MCF 10A (cell line): Measurements from ENCODE around the gene PEX3. TPM values are rescaled to one million over a fixed set of nuclear protein-coding genes. Genes with fewer than 3 reads are reported as not detected.

Source experiments
- BruUV-seq: library from RNA; stranded (reverse); fragments of 400-500 nt; replicated peaks from 2 replicates; lab custom pipeline; 2021; lab: Mats Ljungman, UMichigan
- CTCF ChIA-PET: fragments of 300-600 bp; sonication (Branson Sonifier 250); formaldehyde crosslinking; extraction: SDS; loops from one replicate; lab custom pipeline; 2021; ENCODE audit warnings: antibody characterized with exemption, inconsistent platforms; lab: Yijun Ruan, JAX
- POLR2A ChIA-PET: fragments of 300-600, 350-650 bp; sonication (Branson Sonifier 250); formaldehyde crosslinking; extraction: SDS; loops from one replicate; lab custom pipeline; 2020; ENCODE audit warnings: antibody characterized with exemption, inconsistent platforms; lab: Yijun Ruan, JAX
- DNase-seq: peaks from one replicate; pipeline ENCODE4 v3.0.0-alpha.2; 2018; ENCODE audit not compliant: unreplicated experiment
- H3K27ac Mint-ChIP-seq: one replicate; pipeline ENCODE4 v1.8.0; 2022; ENCODE audit warnings: mild to moderate bottlenecking, low read depth, mixed read lengths; ENCODE audit not compliant: unreplicated experiment
- H3K27me3 Mint-ChIP-seq: one replicate; pipeline ENCODE4 v1.8.0; 2022; ENCODE audit warnings: mixed read lengths; ENCODE audit not compliant: insufficient read depth, unreplicated experiment
- H3K36me3 Mint-ChIP-seq: one replicate; pipeline ENCODE4 v1.8.0; 2022; ENCODE audit warnings: mild to moderate bottlenecking, moderate library complexity, mixed read lengths; ENCODE audit not compliant: insufficient read depth, unreplicated experiment
- H3K4me1 Mint-ChIP-seq: one replicate; pipeline ENCODE4 v1.8.0; 2022; ENCODE audit warnings: mixed read lengths; ENCODE audit not compliant: insufficient read depth, unreplicated experiment
- H3K4me3 Mint-ChIP-seq: one replicate; pipeline ENCODE4 v1.8.0; 2022; ENCODE audit warnings: mild to moderate bottlenecking, moderate library complexity, mixed read lengths; ENCODE audit not compliant: unreplicated experiment
- H3K9me3 Mint-ChIP-seq: one replicate; pipeline ENCODE4 v1.8.0; 2022; ENCODE audit warnings: mixed read lengths; ENCODE audit not compliant: unreplicated experiment
- CTCF ChIP-seq: fragments of 200-600 bp; IDR thresholded peaks from one replicate; pipeline ENCODE4 v1.8.0; 2022; ENCODE audit warnings: antibody characterized with exemption, mild to moderate bottlenecking; ENCODE audit not compliant: unreplicated experiment
- intact Hi-C: fragments of 100-400 bp; cut with micrococcal nuclease; formaldehyde crosslinking; loops from 2 replicates; pipeline ENCODE4 v1.14.1; 2022
- total RNA-seq: library from RNA; stranded (reverse); gene quantifications from 2 replicates; pipeline ENCODE4 v1.2.3, GENCODE V29; 2022

The PEX3 gene
- total RNA-seq, 1 experiment from 2014 or later = 24.3 TPM

GRCh38 chr6:143431226-143431625 is 19.4 kb upstream of the PEX3 start:
- Mint-ChIP-seq H3K9me3 (no peaks in the 10 kb centered on the region), H3K27ac (no peak overlapping the region), H3K4me3 (no peak overlapping the region), H3K4me1 (peaks cover 10% of the 10 kb centered on the region), H3K36me3 (peaks cover 31% of the 10 kb centered on the region), H3K27me3 (no peaks in the 10 kb centered on the region)
- intact Hi-C loops = no loop called here
- no TSS peak for BruUV-seq
- POLR2A ChIA-PET = interaction anchor here (0.6 to 0.8 kb wide), 2 partner anchors 545 to 737 kb away, joined by 3 to 4 read pairs; no protein-coding TSS in a partner anchor
- CTCF ChIA-PET = interaction anchor here (0.7 to 0.8 kb wide), 2 partner anchors 694 to 739 kb away, joined by 3 to 5 read pairs; no protein-coding TSS in a partner anchor
- TF ChIP-seq CTCF = no peak
- no peak for DNase-seq

GRCh38 chr6:143432588-143432987 is 18.0 kb upstream of the PEX3 start:
- H3K4me3 Mint-ChIP-seq = no peak overlapping the region
- ChIA-PET CTCF (interaction anchor here (0.6 to 1.0 kb wide), 2 partner anchors 95 to 227 kb away, joined by 3 to 7 read pairs; no protein-coding TSS in a partner anchor), POLR2A (interaction anchor here (0.9 to 2.6 kb wide), 2 partner anchors 18 to 35 kb away, joined by 3 to 8 read pairs; partner anchors contain the start of genes ADAT2 and PEX3)
- TF ChIP-seq CTCF = no peak
- H3K4me1 Mint-ChIP-seq = no peaks in the 10 kb centered on the region
- no peak overlapping the region for H3K27ac Mint-ChIP-seq
- DNase-seq = no peak
- intact Hi-C loops = no loop called here
- BruUV-seq = no TSS peak
- H3K9me3 Mint-ChIP-seq = no peaks in the 10 kb centered on the region
- H3K36me3 Mint-ChIP-seq = peaks cover 30% of the 10 kb centered on the region
- no peaks in the 10 kb centered on the region for H3K27me3 Mint-ChIP-seq

- Mint-ChIP-seq H3K4me3 (no peak overlapping the region), H3K36me3 (peaks cover 56% of the 10 kb centered on the region), H3K27ac (no peak overlapping the region), H3K4me1 (peaks cover 9% of the 10 kb centered on the region), H3K27me3 (no peaks in the 10 kb centered on the region), H3K9me3 (peaks cover 8% of the 10 kb centered on the region)
- no TSS peak for BruUV-seq
- intact Hi-C loops = no loop called here
- ChIA-PET POLR2A (interaction anchor here (2.1 kb wide), 1 partner anchor 10 kb away, joined by 14 read pairs; the partner anchor contains the start of genes ADAT2 and PEX3), CTCF (no interaction called here)
- no peak for DNase-seq
- no peak for TF ChIP-seq CTCF
Observed at GRCh38 chr6:143441010-143441409, 9.6 kb upstream of the PEX3 start.

GRCh38 chr6:143441680-143442545 is 8.7 kb upstream of the PEX3 start:
- intact Hi-C loops = no loop called here
- no peak for TF ChIP-seq CTCF
- DNase-seq = peak; percentile 38
- BruUV-seq = no TSS peak
- Mint-ChIP-seq H3K4me1 (peaks cover 9% of the 10 kb centered on the region), H3K27me3 (no peaks in the 10 kb centered on the region), H3K4me3 (no peak overlapping the region), H3K27ac (no peak overlapping the region), H3K36me3 (peaks cover 48% of the 10 kb centered on the region), H3K9me3 (peaks cover 8% of the 10 kb centered on the region)
- ChIA-PET CTCF (interaction anchor here (0.8 to 1.7 kb wide), 6 partner anchors 12 to 531 kb away, joined by 3 to 9 read pairs (median 4); no protein-coding TSS in a partner anchor), POLR2A (interaction anchor here (0.6 to 2.1 kb wide), 4 partner anchors 9 to 65 kb away, joined by 3 to 14 read pairs (median 4); partner anchors contain the start of genes ADAT2 and PEX3)
